HepG2 (cell line): ENCODE results near the gene SCRG1. TPM values are rescaled to one million over a fixed set of nuclear protein-coding genes. Genes with fewer than 3 reads are reported as not detected.

Experiments
- ATAC-seq: fragments of 200-7000 bp; cut with Tn5 transposase; 3 replicates; pipeline ENCODE4 v1.9.1; 2020; ENCODE audit warnings: mild to moderate bottlenecking, moderate library complexity
- BruUV-seq: library from RNA; stranded (reverse); fragments of 400-500 nt; replicated peaks from 2 replicates; lab custom pipeline; 2021; lab: Mats Ljungman, UMichigan
- CTCF ChIA-PET: fragments of 300-600 bp; formaldehyde crosslinking; extraction: SDS; loops from one replicate; lab custom pipeline; 2021; ENCODE audit warnings: low total read pairs, inconsistent platforms, low intra/inter-chr PET ratio; lab: Yijun Ruan, JAX
- POLR2A ChIA-PET: fragments of 350-600 bp; sonication (Branson Sonifier 250); formaldehyde crosslinking; loops from one replicate; lab custom pipeline; 2020; ENCODE audit warnings: antibody characterized with exemption, inconsistent platforms; lab: Yijun Ruan, JAX
- DNase-seq: peaks from one replicate; pipeline ENCODE4 v3.0.0-alpha.2; 2015; ENCODE audit warnings: low spot score
- FAIRE-seq: peaks from 3 replicates; lab custom pipeline; 2011; peaks lifted over from hg19 to GRCh38; lab: Jason Lieb, UNC
- H2AFZ ChIP-seq: one replicate; pipeline ENCODE4 v1.6.1; 2011; ENCODE audit warnings: low read length, inconsistent platforms
- H3K27ac ChIP-seq: fragments of 300-600 bp; 3 replicates; pipeline ENCODE4 v1.8.0; 2011; ENCODE audit warnings: mixed run types, mild to moderate bottlenecking, mixed read lengths, low read length, inconsistent platforms; ENCODE audit not compliant: insufficient read depth; ENCODE audit errors: extremely low read length
- H3K27me3 ChIP-seq, 2 experiments: fragments of 200-600 bp in 1 of 2; 2 replicates in 1 of 2; 3 replicates in 1 of 2; pipeline versions ENCODE4 v1.6.0 to v1.8.0; 2011; ENCODE audit warnings: low read length in 2 of 2, mild to moderate bottlenecking in 2 of 2, moderate library complexity in 2 of 2, inconsistent platforms in 1 of 2; ENCODE audit not compliant: insufficient read depth in 2 of 2, control insufficient read depth in 1 of 2
- H3K36me3 ChIP-seq, 2 experiments: fragments of 200-600 bp in 1 of 2; replicated peaks in 1 of 2; 2 replicates in 1 of 2; 3 replicates in 1 of 2; pipeline versions ENCODE4 v1.5.1 to v1.8.0; 2011; ENCODE audit warnings: low read length in 2 of 2, inconsistent platforms in 1 of 2; ENCODE audit not compliant: insufficient read depth in 2 of 2, control insufficient read depth in 1 of 2
- H3K4me1 ChIP-seq: 2 replicates; pipeline ENCODE4 v1.5.1; 2012; ENCODE audit warnings: low read length, inconsistent platforms; ENCODE audit not compliant: insufficient read depth
- H3K4me2 ChIP-seq: 2 replicates; pipeline ENCODE4 v1.6.0; 2011; ENCODE audit warnings: low read depth, low read length, inconsistent platforms
- H3K4me3 ChIP-seq, 3 experiments: fragments of 200-600 bp in 1 of 3; sonication (generic), shearing (Covaris generic) in 1 of 3; replicated peaks in 1 of 3; 2 replicates each; pipeline ENCODE4 v1.5.1; 2011 to 2016; ENCODE audit warnings: low read length in 3 of 3, inconsistent platforms in 2 of 3, low read depth in 2 of 3, mild to moderate bottlenecking in 2 of 3, control low read depth in 1 of 3, mixed read lengths in 1 of 3; ENCODE audit not compliant: insufficient read depth in 1 of 3
- H3K79me2 ChIP-seq: one replicate; pipeline ENCODE4 v1.6.1; 2011; ENCODE audit warnings: low read length, inconsistent platforms; ENCODE audit not compliant: insufficient read depth
- H3K9ac ChIP-seq: 2 replicates; pipeline ENCODE4 v1.6.0; 2011; ENCODE audit warnings: mild to moderate bottlenecking, low read depth, low read length, inconsistent platforms; ENCODE audit not compliant: insufficient read depth
- H3K9me3 ChIP-seq: 2 replicates; pipeline ENCODE4 v1.5.1; 2012; ENCODE audit warnings: mild to moderate bottlenecking, low read length
- H4K20me1 ChIP-seq: 2 replicates; pipeline ENCODE4 v1.6.0; 2011; ENCODE audit warnings: inconsistent platforms, mild to moderate bottlenecking, low read length, moderate library complexity; ENCODE audit not compliant: insufficient read depth
- FOXP4 ChIP-seq: sonication (generic); formaldehyde crosslinking; IDR thresholded peaks from 2 replicates; pipeline ENCODE4 v1.4.0; 2020; ENCODE audit warnings: missing genetic modification reagents
- HMGXB3 ChIP-seq: sonication (generic); formaldehyde crosslinking; IDR thresholded peaks from 2 replicates; pipeline ENCODE4 v1.4.0; 2020; ENCODE audit warnings: missing genetic modification reagents, borderline replicate concordance
- MAFK ChIP-seq, 2 experiments: IDR thresholded peaks in 1 of 2; conservative IDR thresholded peaks in 1 of 2; 2 replicates each; pipeline ENCODE4 v1.6.1; 2011; ENCODE audit warnings: improper control_type of control experiment in 2 of 2, low read length in 2 of 2
- MED1 ChIP-seq: sonication (generic); formaldehyde crosslinking; IDR thresholded peaks from 2 replicates; pipeline ENCODE4 v1.4.0; 2020; ENCODE audit warnings: missing genetic modification reagents
- PITX1 ChIP-seq: sonication (generic); formaldehyde crosslinking; IDR thresholded peaks from 2 replicates; pipeline ENCODE4 v1.5.1; 2020; ENCODE audit warnings: mild to moderate bottlenecking, missing genetic modification reagents
- PRMT3 ChIP-seq: sonication (generic); formaldehyde crosslinking; IDR thresholded peaks from 2 replicates; pipeline ENCODE4 v1.8.1; 2022; ENCODE audit warnings: low read depth, mild to moderate bottlenecking, moderate library complexity, missing genetic modification reagents, borderline replicate concordance
- SOX5 ChIP-seq: IDR thresholded peaks from 2 replicates; pipeline ENCODE4 v1.6.1; 2016; ENCODE audit warnings: borderline replicate concordance
- TFAP4 ChIP-seq: sonication (generic); IDR thresholded peaks from 2 replicates; pipeline ENCODE4 v1.6.1; 2016; ENCODE audit warnings: low read depth, borderline replicate concordance
- U2AF2 ChIP-seq: fragments of 200-400 bp; formaldehyde crosslinking; IDR thresholded peaks from 2 replicates; pipeline ENCODE4 v1.6.1; 2017; ENCODE audit warnings: low read depth, mild to moderate bottlenecking, low read length
- WGBS: methylation state at CpG from one replicate; pipeline ENCODE4 v1.1.6; 2017; ENCODE audit warnings: low lambda C conversion rate; 5-methylcytosine and 5-hydroxymethylcytosine counted together
- in situ Hi-C: cut with HindIII; loops from 2 replicates; pipeline ENCODE4 v1.10.0; 2017; ENCODE audit warnings: low pct_unique_long_range_greater_than_20kb; ENCODE audit not compliant: extremely low pct_ligation_motif_present
- intact Hi-C: fragments of 100-400 bp; cut with micrococcal nuclease; formaldehyde crosslinking; loops from one replicate; pipeline ENCODE4 v1.10.0; 2022; ENCODE audit not compliant: unreplicated experiment
- polyA plus RNA-seq, 8 experiments: library from polyadenylated mRNA; depleted of rRNA in 3 of 8; stranded (reverse) in 7 of 8; unstranded in 1 of 8; fragments of >200 nt; fragmentation: Illumina TruSeq in 4 of 8; extraction: Trizol in 4 of 8; gene quantifications; 2 replicates each; pipeline versions ENCODE4 v1.2.1 to v1.2.3, GENCODE V29; 2011 to 2016; ENCODE audit warnings: low read depth in 4 of 8, missing spikeins in 1 of 8, mixed read lengths in 1 of 8; ENCODE audit not compliant: insufficient read depth in 1 of 8
- total RNA-seq, 5 experiments: library from RNA; depleted of rRNA; stranded (reverse); fragments of >200 nt; fragmentation: Illumina TruSeq; extraction: Trizol; gene quantifications; 2 replicates each; pipeline ENCODE4 v1.2.3, GENCODE V29; 2016; ENCODE audit warnings: low read depth in 1 of 5

SCRG1 gene
- total and polyA plus RNA-seq, 2 of the 13 experiments (the other 11 are each of a cell fraction or from before 2014, with no cell fraction given): not detected

GRCh38 chr4:173415092-173415491 is 16.2 kb upstream of the SCRG1 start:
- Histone ChIP-seq H3K4me3 (no peak overlapping the region), H3K27ac (no peak overlapping the region), H3K36me3 (no peaks in the 10 kb centered on the region), H3K27me3 (no peaks in the 10 kb centered on the region; a peak in 1 of 5 replicates), H3K9ac (no peak overlapping the region), H3K79me2 (no peaks in the 10 kb centered on the region), H3K4me1 (no peaks in the 10 kb centered on the region), H3K4me2 (no peak overlapping the region), H3K9me3 (no peaks in the 10 kb centered on the region), H4K20me1 (no peaks in the 10 kb centered on the region), H2AFZ (no peak overlapping the region)
- WGBS: 36% methylated on average over 3 of the region's 3 CpGs
- ChIA-PET POLR2A (no interaction called here), CTCF (interaction anchor here (3.4 kb wide), 1 partner anchor 96 kb away, joined by 62 read pairs; no protein-coding TSS in a partner anchor)
- TF ChIP-seq MAFK (conservative IDR thresholded peaks at IDR 0.05 in 1 of 2, IDR thresholded peaks at IDR 0.05 in 1 of 2; ENCODE audit: low read length in 2 of 2) (peak in 1 of 2 experiments; percentile 18; a peak in 2 of 4 replicates), TFAP4 (no peak)
- intact Hi-C loops: loop anchor here (10.0 kb wide), 1 partner anchor 390 kb away; no protein-coding TSS in a partner anchor
- BruUV-seq: no TSS peak
- ATAC-seq (no peak), FAIRE-seq (no peak), DNase-seq (no peak)
- in situ Hi-C loops: loop anchor here (5.0 to 25.0 kb wide), 3 partner anchors 93 to 403 kb away; no protein-coding TSS in a partner anchor

GRCh38 chr4:173414456-173414855 is 15.5 kb upstream of the SCRG1 start:
- H2AFZ ChIP-seq: no peak overlapping the region
- no peak for ATAC-seq
- CTCF ChIA-PET: interaction anchor here (3.4 kb wide), 1 partner anchor 96 kb away, joined by 62 read pairs; no protein-coding TSS in a partner anchor
- H4K20me1 ChIP-seq: no peaks in the 10 kb centered on the region
- H3K4me1 ChIP-seq: no peaks in the 10 kb centered on the region
- 40% methylated on average over 3 of the region's 3 CpGs for WGBS
- TF ChIP-seq PITX1 (no peak), MED1 (CRISPR knock-in tag) (no peak), SOX5 (CRISPR knock-in tag) (no peak), HMGXB3 (CRISPR knock-in tag) (no peak), U2AF2 (no peak), FOXP4 (no peak), PRMT3 (CRISPR knock-in tag) (no peak)
- POLR2A ChIA-PET: no interaction called here
- H3K27ac ChIP-seq: no peak overlapping the region
- no peak overlapping the region for H3K4me2 ChIP-seq
- H3K4me3 ChIP-seq: no peak overlapping the region
- no peak overlapping the region for H3K9ac ChIP-seq
- in situ Hi-C loops (loop anchor here (10.0 to 25.0 kb wide), 2 partner anchors 130 to 402 kb away; no protein-coding TSS in a partner anchor), intact Hi-C loops (loop anchor here (10.0 kb wide), 1 partner anchor 390 kb away; no protein-coding TSS in a partner anchor)
- no peaks in the 10 kb centered on the region for H3K79me2 ChIP-seq
- no peak for FAIRE-seq
- H3K9me3 ChIP-seq: no peaks in the 10 kb centered on the region
- DNase-seq: no peak
- no peaks in the 10 kb centered on the region; a peak in 1 of 5 replicates for H3K27me3 ChIP-seq
- no TSS peak for BruUV-seq
- H3K36me3 ChIP-seq: no peaks in the 10 kb centered on the region
